SU-DHL-6 (cell line): Measurements from ENCODE around the gene FBXO28.
"Not testable (repeated sequence)": the region's sequence is repeated elsewhere in the genome, so short reads cannot be mapped to it uniquely, and the experiment has no call there.

Experiments
- H2AFZ ChIP-seq: fragments of 200-600 bp; sonication (generic); 2 replicates; pipeline ENCODE4 v1.6.1; 2014; ENCODE audit warnings: low read depth, mild to moderate bottlenecking, moderate library complexity, mixed read lengths, antibody characterized with exemption, low read length; ENCODE audit not compliant: severe bottlenecking
- H3F3A ChIP-seq: fragments of 200-600 bp; shearing (Covaris generic); 2 replicates; pipeline ENCODE4 v1.6.0; 2016; ENCODE audit warnings: antibody characterized with exemption, mild to moderate bottlenecking; ENCODE audit not compliant: insufficient read depth
- H3K27ac ChIP-seq: fragments of 200-600 bp; sonication (generic); 2 replicates; pipeline ENCODE4 v1.5.1; 2016; ENCODE audit warnings: low read depth, mild to moderate bottlenecking, low read length, moderate library complexity, mixed read lengths
- H3K27me3 ChIP-seq: fragments of 200-600 bp; sonication (generic), shearing (Covaris generic); 2 replicates; pipeline ENCODE4 v1.6.0; 2014; ENCODE audit warnings: mild to moderate bottlenecking, low read length
- H3K36me3 ChIP-seq: fragments of 200-600 bp; sonication (generic); 2 replicates; pipeline ENCODE4 v1.6.1; 2014; ENCODE audit warnings: mild to moderate bottlenecking, low read length, mixed read lengths
- H3K4me2 ChIP-seq: fragments of 300-600, 200-600 bp; shearing (Covaris generic), sonication (generic); 2 replicates; pipeline ENCODE4 v1.6.0; 2014; ENCODE audit warnings: low read length, low read depth, mild to moderate bottlenecking; ENCODE audit not compliant: poor library complexity, severe bottlenecking
- H3K4me3 ChIP-seq: fragments of 200-600 bp; sonication (generic); 2 replicates; pipeline ENCODE4 v1.5.1; 2014; ENCODE audit warnings: antibody characterized with exemption, low read length, mild to moderate bottlenecking, mixed read lengths; ENCODE audit not compliant: insufficient read depth, poor library complexity, severe bottlenecking
- H3K79me2 ChIP-seq: fragments of 200-600 bp; sonication (generic); 2 replicates; pipeline ENCODE4 v1.6.1; 2014; ENCODE audit warnings: mild to moderate bottlenecking, low read length, moderate library complexity; ENCODE audit not compliant: insufficient read depth
- H3K9ac ChIP-seq: fragments of 200-600 bp; sonication (generic); 2 replicates; pipeline ENCODE4 v1.7.0; 2014; ENCODE audit warnings: mild to moderate bottlenecking, low read length
- H3K9me2 ChIP-seq: fragments of 200-600 bp; sonication (generic); replicated peaks from 2 replicates; pipeline ENCODE4 v1.6.1; 2014; ENCODE audit warnings: low read length; ENCODE audit not compliant: insufficient read depth
- H3K9me3 ChIP-seq: fragments of 200-600 bp; sonication (generic); 2 replicates; pipeline ENCODE4 v1.6.1; 2014; ENCODE audit warnings: low read length, mixed read lengths; ENCODE audit not compliant: insufficient read depth
- H4K20me1 ChIP-seq: fragments of 200-600 bp; sonication (generic); 2 replicates; pipeline ENCODE4 v1.6.1; 2014; ENCODE audit warnings: low read depth, mild to moderate bottlenecking, antibody characterized with exemption, low read length, moderate library complexity, mixed read lengths
- CTCF ChIP-seq: fragments of 200-600 bp; sonication (generic); IDR thresholded peaks from one replicate; pipeline ENCODE4 v1.5.1; 2017; ENCODE audit warnings: antibody characterized with exemption, mild to moderate bottlenecking, low read length, moderate library complexity; ENCODE audit not compliant: insufficient read depth, poor library complexity, severe bottlenecking
- EZH2phosphoT487 ChIP-seq: fragments of 200-600 bp; sonication (generic), shearing (Covaris generic); conservative IDR thresholded peaks from 2 replicates; pipeline ENCODE4 v1.6.1; 2018; ENCODE audit warnings: mild to moderate bottlenecking, antibody characterized with exemption, low read length, moderate library complexity, mixed read lengths

The FBXO28 gene

GRCh38 chr1:224070521-224070920 is 43.4 kb upstream of the FBXO28 start:
- no peak overlapping the region for H3K4me2 ChIP-seq
- H3K27me3 ChIP-seq = 0 out of 2 replicates have a peak, but pooled peaks cover 3% of the 10 kb centered on the region
- H3K9me2 ChIP-seq = no peaks in the 10 kb centered on the region
- H3K4me3 ChIP-seq = no peak overlapping the region
- H2AFZ ChIP-seq = no peak overlapping the region
- no peak overlapping the region for H3K9ac ChIP-seq
- H3K79me2 ChIP-seq = no peaks in the 10 kb centered on the region
- TF ChIP-seq CTCF = no peak
- no peak for TF ChIP-seq EZH2phosphoT487
- no peaks in the 10 kb centered on the region for H3F3A ChIP-seq
- H3K27ac ChIP-seq = no peak overlapping the region
- H4K20me1 ChIP-seq = no peaks in the 10 kb centered on the region
- no peaks in the 10 kb centered on the region for H3K36me3 ChIP-seq
- no peaks in the 10 kb centered on the region for H3K9me3 ChIP-seq

GRCh38 chr1:224076407-224076806 is 37.5 kb upstream of the FBXO28 start:
- 0 out of 2 replicates have a peak, but pooled peaks cover 3% of the 10 kb centered on the region for H3K27me3 ChIP-seq
- no peak overlapping the region for H3K4me3 ChIP-seq
- no peaks in the 10 kb centered on the region for H3F3A ChIP-seq
- H3K9me3 ChIP-seq = no peaks in the 10 kb centered on the region
- H3K9ac ChIP-seq = no peak overlapping the region
- no peaks in the 10 kb centered on the region for H3K79me2 ChIP-seq
- TF ChIP-seq EZH2phosphoT487 = no peak
- no peak for TF ChIP-seq CTCF
- no peak overlapping the region for H3K4me2 ChIP-seq
- H3K36me3 ChIP-seq = no peaks in the 10 kb centered on the region
- no peak overlapping the region for H2AFZ ChIP-seq
- no peaks in the 10 kb centered on the region for H3K9me2 ChIP-seq
- H4K20me1 ChIP-seq = no peaks in the 10 kb centered on the region
- H3K27ac ChIP-seq = no peak overlapping the region

- H3K9ac ChIP-seq, H3K4me2 ChIP-seq, H3K36me3 ChIP-seq, H3K27ac ChIP-seq, H3F3A ChIP-seq, H2AFZ ChIP-seq, H3K9me3 ChIP-seq, H3K4me3 ChIP-seq, H3K79me2 ChIP-seq, H3K9me2 ChIP-seq, H3K27me3 ChIP-seq, H4K20me1 ChIP-seq: not testable (repeated sequence)
Observed at GRCh38 chr1:224079644-224080043, 34.3 kb upstream of the FBXO28 start.

GRCh38 chr1:224080115-224080774 is 33.7 kb upstream of the FBXO28 start:
- Histone ChIP-seq H3K36me3 (no peaks in the 10 kb centered on the region), H3F3A (no peaks in the 10 kb centered on the region), H3K9ac (no peak overlapping the region), H3K79me2 (no peaks in the 10 kb centered on the region), H3K4me2 (no peak overlapping the region), H3K4me3 (no peak overlapping the region), H4K20me1 (no peaks in the 10 kb centered on the region), H2AFZ (no peak overlapping the region), H3K27ac (no peak overlapping the region), H3K9me3 (no peaks in the 10 kb centered on the region), H3K27me3 (no peaks in the 10 kb centered on the region), H3K9me2 (no peaks in the 10 kb centered on the region)
- TF ChIP-seq CTCF (no peak), EZH2phosphoT487 (no peak)
